HG03159 (cell line): ENCODE results near the gene CDK5.
"Not testable (repeated sequence)": the region's sequence is repeated elsewhere in the genome, so short reads cannot be mapped to it uniquely, and the experiment has no call there.

Source experiments
- ATAC-seq: cut with Tn5 transposase; IDR thresholded peaks from one replicate; pipeline ENCODE4 v1.9.1; 2021; ENCODE audit warnings: mild to moderate bottlenecking, moderate library complexity; ENCODE audit not compliant: unreplicated experiment

Gene CDK5

DNA sequence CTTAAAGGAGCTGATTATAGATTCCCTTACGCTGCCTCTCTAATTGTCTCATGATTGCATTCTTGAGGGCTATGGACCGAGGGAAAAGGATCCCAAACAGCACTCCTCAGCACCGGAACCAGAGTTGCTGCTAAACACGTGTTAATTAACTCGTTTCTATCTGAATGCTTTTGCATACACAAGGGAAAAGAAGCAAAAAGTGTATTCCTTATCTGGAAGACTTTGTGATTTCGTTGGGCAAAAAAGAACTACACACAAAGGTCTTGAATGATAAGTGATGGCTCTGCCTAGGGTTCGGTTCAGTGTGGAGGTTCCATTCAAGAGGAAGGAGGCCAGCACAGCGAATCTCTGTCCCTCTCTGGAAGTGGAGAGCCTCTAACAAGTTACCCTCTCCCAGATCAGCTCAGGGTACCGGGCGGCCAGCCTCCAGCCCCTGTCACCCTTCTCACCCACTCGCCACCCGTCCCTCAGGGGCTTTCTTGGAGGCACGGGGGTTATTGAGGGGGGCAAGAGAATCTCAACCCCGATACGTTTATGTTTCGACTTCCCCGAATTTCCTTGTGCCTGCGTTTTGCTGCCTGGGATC lies 1.2 kb upstream of the CDK5 start:
- ATAC-seq, result no peak

GRCh38 chr7:151057989-151058780 lies 488 bp upstream of the CDK5 start:
- peak; percentile 90 for ATAC-seq

DNA sequence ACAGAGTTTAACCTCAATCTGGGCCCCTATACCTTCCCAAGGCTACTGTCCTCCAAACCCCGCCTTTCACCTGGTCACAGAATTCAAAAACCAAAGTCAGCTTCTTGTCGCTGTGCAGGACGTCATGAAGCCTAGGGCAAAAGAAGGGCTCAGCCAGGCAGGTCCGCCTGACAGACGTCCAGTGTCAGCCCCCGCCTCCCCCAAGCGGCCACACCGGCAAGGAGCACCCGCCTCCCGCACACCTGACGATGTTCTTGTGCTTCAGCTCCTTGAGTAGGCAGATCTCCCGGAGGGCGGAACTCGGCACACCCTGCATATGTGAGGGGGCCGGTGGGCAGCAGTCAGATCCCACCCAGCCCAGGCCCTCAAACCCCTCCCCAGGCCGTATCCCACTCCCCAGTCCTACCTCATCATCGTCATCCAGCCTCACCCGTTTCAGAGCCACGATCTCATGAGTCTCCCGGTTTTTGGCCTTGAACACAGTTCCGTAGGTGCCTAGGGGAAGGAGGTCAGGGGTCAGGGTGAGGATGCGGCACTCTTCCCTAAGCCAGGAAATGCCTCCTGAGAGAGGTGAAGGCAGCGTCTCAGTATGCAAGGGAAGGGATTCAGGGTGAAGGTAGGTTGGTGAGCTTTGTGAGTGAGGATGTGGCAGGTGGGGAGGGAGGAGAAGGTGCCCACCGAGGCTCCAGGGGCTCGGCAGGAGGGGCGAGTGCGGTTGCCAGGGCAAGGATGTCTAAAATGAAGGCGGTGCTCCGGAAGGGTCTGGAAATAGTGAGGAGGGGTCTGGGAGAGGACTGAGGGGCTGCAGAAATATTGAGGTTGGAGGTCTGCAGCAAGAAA lies 811 bp downstream of the CDK5 start:
- no peak for ATAC-seq

- ATAC-seq, result no peak
Measured at GRCh38 chr7:151056283-151056665, 1.4 kb downstream of the CDK5 start.

DNA sequence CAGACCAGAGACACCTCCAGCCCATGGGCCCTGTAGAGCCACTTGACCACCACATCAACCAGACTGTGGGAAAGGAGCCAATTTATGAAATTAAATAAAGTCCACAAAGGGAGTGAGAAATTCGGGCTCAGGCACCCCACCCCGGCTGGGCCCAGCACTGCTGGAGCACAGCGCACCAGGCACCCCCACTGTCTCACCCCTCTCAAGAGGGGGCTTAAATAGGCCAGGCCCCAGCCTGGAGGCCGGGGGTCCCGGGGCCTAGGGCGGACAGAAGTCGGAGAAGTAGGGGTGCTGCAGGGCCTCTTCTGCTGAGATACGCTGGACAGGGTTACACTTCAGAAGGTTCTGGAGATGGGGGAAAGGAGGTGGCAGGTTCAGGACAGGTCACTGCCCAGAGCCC lies 3.9 kb downstream of the CDK5 start:
- ATAC-seq, result no peak

DNA sequence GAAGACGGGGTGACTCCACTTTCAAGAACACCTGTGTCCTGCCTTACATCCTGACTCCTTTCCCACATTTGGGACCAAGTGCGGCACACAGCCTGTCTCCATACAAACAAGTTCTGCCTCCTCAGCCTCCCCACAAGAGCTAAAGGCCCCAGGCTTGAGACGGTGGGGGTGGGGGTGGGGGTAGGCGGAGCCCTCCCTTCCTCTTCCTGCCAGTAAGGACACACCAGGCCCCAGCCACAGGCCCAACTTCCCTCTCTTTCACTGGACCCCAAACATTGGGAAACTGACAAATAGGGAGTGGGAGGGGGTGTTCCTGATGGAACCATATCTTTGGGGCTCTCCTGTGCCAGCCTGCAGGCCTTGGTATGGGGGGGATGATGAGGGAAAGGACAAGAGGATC lies 4.6 kb downstream of the CDK5 start:
- ATAC-seq, result no peak

DNA sequence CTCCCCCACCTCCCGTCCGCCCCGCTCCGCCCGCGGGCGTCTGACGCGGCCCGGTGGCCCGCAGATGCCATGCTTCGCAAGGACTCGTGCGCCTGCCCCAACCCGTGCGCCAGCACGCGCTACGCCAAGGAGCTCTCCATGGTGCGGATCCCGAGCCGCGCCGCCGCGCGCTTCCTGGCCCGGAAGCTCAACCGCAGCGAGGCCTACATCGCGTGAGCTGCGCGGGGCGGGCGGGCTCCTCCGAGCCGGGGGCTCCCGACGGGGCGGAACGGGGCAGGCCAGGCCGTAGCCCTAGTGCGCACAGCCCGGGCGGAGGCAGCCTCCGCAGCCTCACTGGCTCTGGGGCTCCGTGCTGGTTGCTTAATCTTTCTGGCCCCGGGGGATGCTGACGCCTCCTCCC lies 6.6 kb downstream of the CDK5 start:
- ATAC-seq, result no peak

DNA sequence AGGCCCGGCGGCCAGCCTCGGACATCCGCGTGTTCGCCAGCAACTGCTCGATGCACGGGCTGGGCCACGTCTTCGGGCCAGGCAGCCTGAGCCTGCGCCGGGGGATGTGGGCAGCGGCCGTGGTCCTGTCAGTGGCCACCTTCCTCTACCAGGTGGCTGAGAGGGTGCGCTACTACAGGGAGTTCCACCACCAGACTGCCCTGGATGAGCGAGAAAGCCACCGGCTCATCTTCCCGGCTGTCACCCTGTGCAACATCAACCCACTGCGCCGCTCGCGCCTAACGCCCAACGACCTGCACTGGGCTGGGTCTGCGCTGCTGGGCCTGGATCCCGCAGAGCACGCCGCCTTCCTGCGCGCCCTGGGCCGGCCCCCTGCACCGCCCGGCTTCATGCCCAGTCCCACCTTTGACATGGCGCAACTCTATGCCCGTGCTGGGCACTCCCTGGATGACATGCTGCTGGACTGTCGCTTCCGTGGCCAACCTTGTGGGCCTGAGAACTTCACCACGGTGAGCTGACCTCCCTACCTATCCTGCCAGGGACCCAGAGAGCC lies 8.7 kb downstream of the CDK5 start:
- ATAC-seq, result no peak

DNA sequence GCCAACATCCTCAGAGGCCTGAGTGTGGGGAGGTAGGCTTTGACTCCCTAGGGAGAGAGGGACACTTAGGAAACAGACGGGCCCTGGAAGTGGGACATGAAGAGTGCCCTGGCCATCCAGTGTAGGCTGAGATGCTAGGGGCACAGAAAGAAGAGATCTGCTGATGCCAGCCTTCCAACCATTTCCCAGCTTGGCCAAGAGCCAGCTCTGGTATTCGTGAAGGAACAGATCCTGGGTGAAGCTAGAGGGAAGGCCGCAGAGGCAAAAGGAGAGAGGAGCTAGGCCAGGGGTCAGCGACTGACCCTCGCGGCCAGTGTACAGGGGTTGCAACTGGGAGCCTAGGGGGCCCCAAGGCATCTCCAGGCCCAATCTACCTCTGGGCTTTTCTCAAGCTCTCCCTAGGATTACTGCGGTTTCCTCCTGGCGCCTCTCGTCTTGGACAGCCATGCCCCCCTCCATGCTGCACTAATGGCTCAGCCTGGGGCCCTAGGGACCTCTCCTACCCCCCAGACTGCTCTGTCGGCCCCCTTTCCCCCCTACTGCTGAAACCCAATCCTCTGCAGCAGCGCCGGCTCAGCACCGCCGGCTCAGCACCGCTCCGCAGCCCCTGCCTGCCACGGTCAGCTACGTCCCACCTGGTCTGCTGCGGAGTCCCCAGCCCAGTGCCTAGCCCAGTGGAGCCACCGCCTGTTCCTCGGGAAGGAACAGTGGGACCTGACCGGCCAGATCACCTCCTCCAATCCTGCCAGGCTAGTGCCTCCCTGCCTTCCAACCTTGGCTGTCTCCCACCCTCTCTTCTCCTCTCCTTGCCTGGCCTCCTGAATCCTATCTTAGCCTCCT lies 9.5 kb downstream of the CDK5 start, which contains the start of gene ASIC3:
Gene ASIC3 (plus strand): TSS at position 556 of the 840 bp plus-strand sequence. CDS start 355 bp downstream, outside the sequence.
- no peak for ATAC-seq

DNA sequence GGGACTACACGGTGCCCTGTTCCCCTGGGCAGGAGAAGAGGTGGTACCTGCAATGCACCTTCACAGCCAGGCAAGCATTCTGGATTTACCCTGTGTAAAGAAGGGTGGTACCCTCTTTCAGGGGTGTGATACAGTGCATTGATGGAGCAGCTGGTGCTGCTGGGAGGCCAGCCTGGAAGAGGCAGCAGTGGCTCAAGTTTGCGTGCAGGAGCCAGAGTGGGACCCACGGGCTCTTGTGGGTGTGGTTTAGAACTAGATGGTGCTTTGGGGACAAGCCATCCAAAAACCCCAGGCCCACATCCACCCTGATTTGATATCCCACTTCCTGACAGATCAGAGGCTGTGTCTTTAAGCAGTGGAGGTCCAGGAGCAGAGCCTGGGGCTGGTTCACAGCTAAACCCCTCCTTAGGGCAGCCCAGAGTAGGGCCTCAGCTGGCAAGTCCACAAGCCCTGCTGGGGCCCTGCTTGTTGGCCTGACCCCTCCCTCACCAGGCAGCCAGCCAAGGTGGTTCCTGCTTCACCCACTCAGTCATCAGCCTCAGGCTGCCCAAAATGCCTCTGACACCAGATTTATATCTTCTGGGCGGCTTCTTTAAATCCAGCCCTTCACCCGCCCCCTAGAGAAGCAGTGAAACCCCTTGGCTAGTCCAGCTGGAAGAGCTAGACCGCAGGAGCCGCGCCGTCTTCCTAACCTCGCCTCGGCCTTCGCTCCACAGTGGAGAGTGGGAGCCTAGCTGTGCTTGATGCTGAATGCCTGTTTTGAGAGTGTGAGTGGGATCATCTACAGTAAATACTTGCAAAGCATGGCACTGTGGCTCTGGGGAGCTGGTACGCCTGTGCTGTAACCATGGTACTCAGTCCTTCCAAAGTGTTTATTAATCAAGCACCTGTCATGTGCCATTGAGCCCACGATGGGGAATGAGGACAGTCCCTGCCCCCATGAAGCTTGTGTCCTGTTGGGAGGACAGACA lies 10.8 kb downstream of the CDK5 start:
- no peak for ATAC-seq

- ATAC-seq, result no peak
Measured at GRCh38 chr7:151045967-151046366, 11.7 kb downstream of the CDK5 start.

DNA sequence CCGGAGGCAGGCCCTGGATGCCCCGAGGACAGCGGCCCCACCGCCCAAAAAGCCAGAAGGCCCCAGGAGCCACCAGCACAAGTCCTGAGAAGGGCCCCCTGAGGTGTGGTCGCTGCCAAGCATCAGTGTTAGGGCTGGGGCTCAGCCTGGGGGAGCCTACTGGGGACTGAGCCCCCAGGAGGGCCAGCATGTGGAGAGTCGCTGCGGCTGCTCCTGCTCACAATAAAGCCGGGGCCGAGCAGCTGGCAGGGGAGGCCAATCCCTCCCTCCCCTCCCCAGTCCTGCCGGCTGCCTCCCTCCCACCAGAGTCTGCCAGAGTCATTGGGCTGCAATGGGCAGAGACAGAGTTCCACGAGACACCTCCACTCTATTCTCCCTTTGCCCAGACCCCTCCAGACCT lies 12.4 kb downstream of the CDK5 start:
- no peak for ATAC-seq

- no peak for ATAC-seq
Measured at GRCh38 chr7:151043959-151044358, 13.7 kb downstream of the CDK5 start.

- not testable (repeated sequence) for ATAC-seq
Measured at GRCh38 chr7:151043449-151043848, 14.2 kb downstream of the CDK5 start.

GRCh38 chr7:151040616-151041375 lies 16.9 kb downstream of the CDK5 start:
- no peak for ATAC-seq

- no peak for ATAC-seq
Measured at GRCh38 chr7:151039850-151040548, 17.7 kb downstream of the CDK5 start.

- ATAC-seq, result no peak
Measured at GRCh38 chr7:151038951-151039849, 18.5 kb downstream of the CDK5 start.
